ENCODE results near the gene DMBX1.

GRCh38 chr1:46524843-46525242 lies 35.2 kb downstream of the DMBX1 start:
- TF ChIP-seq CTCF (IDR thresholded peaks at IDR 0.05) (no peak), POLR2AphosphoS5 (IDR thresholded peaks at IDR 0.05) (no peak)
